ENCODE results near the gene JPH4. TPM values are rescaled to one million over a fixed set of nuclear protein-coding genes. Genes with fewer than 3 reads are reported as not detected.

Gene JPH4
- polyA plus RNA-seq, 10 donors = 0.46 to 4.1 (median 1.2) TPM

- DNase-seq = no peak
Observed at GRCh38 chr14:23530375-23531055, 48.1 kb downstream of the JPH4 start.

GRCh38 chr14:23529016-23529415 is 49.6 kb downstream of the JPH4 start:
- no peak for DNase-seq

GRCh38 chr14:23528555-23528954 is 50.0 kb downstream of the JPH4 start:
- no peak for DNase-seq

- no peak for DNase-seq
Observed at GRCh38 chr14:23525611-23526010, 53.0 kb downstream of the JPH4 start.

- no peak for DNase-seq
Observed at GRCh38 chr14:23524954-23525353, 53.6 kb downstream of the JPH4 start.

- DNase-seq = no peak
Observed at GRCh38 chr14:23523229-23524016, 55.2 kb downstream of the JPH4 start.

GRCh38 chr14:23522643-23523198 is 55.9 kb downstream of the JPH4 start:
- no peak for DNase-seq

- no peak for DNase-seq
Observed at GRCh38 chr14:23521785-23522640, 56.6 kb downstream of the JPH4 start.

- DNase-seq = no peak
Observed at GRCh38 chr14:23520899-23521533, 57.6 kb downstream of the JPH4 start.

GRCh38 chr14:23518709-23519108 is 59.9 kb downstream of the JPH4 start:
- no peak for DNase-seq

Other genes starting within 250 kb of the JPH4 start
- gene SLC22A17, start 225.9 kb downstream of the JPH4 start, polyA plus RNA-seq (ENCODE audit: insufficient read length in 10 of 10) = 10 to 100 TPM; 15.7 to 27.6 (median 20.1) TPM
- 10 to 100 TPM; 36.1 to 52.0 (median 41.6) TPM for gene EFS, start 213.6 kb downstream of the JPH4 start, polyA plus RNA-seq (ENCODE audit: insufficient read length in 10 of 10)
- not detected for gene IL25, start 206.0 kb downstream of the JPH4 start, polyA plus RNA-seq (ENCODE audit: insufficient read length in 10 of 10)
- 1 to 10 TPM in 8 of 10 donors, under 1 TPM in 2; 0.76 to 3.2 (median 2.1) TPM for gene CMTM5, start 201.7 kb downstream of the JPH4 start, polyA plus RNA-seq (ENCODE audit: insufficient read length in 10 of 10)
- 10 to 100 TPM in 1 of 10 donors, 1 to 10 TPM in 9; 2.1 to 10.6 (median 5.5) TPM for gene MYH6, start 170.5 kb downstream of the JPH4 start, polyA plus RNA-seq (ENCODE audit: insufficient read length in 10 of 10)
- gene MYH7, start 143.1 kb downstream of the JPH4 start, polyA plus RNA-seq (ENCODE audit: insufficient read length in 10 of 10) = 1,000 to 10,000 TPM in 2 of 10 donors, 100 to 1,000 TPM in 8; 165 to 1,219 (median 676) TPM
- 10 to 100 TPM; 33.5 to 44.0 (median 38.0) TPM for gene NGDN, start 109.1 kb downstream of the JPH4 start, polyA plus RNA-seq (ENCODE audit: insufficient read length in 10 of 10)
- 1 to 10 TPM; 1.4 to 2.9 (median 1.7) TPM for gene ZFHX2, start 27.0 kb downstream of the JPH4 start, polyA plus RNA-seq (ENCODE audit: insufficient read length in 10 of 10)
- 10 to 100 TPM in 9 of 10 donors, 1 to 10 TPM in 1; 9.9 to 15.6 (median 12.0) TPM for gene THTPA, start 22.5 kb downstream of the JPH4 start, polyA plus RNA-seq (ENCODE audit: insufficient read length in 10 of 10)
- 10 to 100 TPM; 11.9 to 29.6 (median 17.6) TPM for gene AP1G2, start 11.0 kb downstream of the JPH4 start, polyA plus RNA-seq (ENCODE audit: insufficient read length in 10 of 10)
- under 1 TPM in 7 of 10 donors, not detected in 3; 0.08 to 0.57 (median 0.17) TPM for gene DHRS2, start 57.6 kb upstream of the JPH4 start, polyA plus RNA-seq (ENCODE audit: insufficient read length in 10 of 10)

Data from muscle of back (tissue), 11 donors.